ENCODE results near the gene ANGPTL4.
"Not testable (repeated sequence)": the region's sequence is repeated elsewhere in the genome, so short reads cannot be mapped to it uniquely, and the experiment has no call there.

Gene ANGPTL4

DNA sequence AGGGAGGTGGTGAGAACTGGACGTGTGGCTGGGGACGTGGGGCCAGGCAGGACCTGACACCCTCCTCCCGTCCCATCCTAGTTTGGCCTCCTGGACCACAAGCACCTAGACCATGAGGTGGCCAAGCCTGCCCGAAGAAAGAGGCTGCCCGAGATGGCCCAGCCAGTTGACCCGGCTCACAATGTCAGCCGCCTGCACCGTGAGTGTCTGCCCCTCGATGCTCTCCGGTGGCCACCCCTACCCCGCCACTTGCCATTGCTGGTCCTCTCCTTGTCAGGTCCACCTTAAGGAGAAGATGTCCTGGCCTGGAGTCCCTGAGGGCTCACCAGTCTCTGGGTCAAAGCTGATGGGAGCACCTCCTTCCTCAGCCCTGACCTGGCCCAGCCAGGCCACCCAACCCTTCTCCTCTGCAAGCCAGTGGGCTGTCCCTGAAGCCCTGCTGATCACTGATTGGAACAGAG, 2.2 kb downstream of the ANGPTL4 start:
- DNase-seq: no peak

DNA sequence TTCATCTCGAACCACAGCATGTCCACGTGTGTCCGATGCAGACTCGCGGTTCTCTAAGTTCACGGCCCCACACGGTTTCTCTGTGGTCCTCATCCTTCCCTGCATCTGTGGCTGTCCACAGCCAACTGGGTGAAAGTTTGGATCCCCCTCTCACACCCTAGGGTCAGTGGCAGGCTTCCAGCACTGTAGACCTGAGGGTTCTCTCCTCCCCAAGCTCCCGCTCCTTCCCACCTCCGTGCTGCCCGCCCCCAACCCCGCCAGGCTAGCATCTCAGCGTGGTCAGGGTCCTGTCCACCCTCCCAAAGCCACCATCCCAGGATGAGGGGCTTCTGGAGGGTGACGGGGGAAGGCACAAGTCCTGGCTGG, 3.0 kb downstream of the ANGPTL4 start:
- DNase-seq: no peak

DNA sequence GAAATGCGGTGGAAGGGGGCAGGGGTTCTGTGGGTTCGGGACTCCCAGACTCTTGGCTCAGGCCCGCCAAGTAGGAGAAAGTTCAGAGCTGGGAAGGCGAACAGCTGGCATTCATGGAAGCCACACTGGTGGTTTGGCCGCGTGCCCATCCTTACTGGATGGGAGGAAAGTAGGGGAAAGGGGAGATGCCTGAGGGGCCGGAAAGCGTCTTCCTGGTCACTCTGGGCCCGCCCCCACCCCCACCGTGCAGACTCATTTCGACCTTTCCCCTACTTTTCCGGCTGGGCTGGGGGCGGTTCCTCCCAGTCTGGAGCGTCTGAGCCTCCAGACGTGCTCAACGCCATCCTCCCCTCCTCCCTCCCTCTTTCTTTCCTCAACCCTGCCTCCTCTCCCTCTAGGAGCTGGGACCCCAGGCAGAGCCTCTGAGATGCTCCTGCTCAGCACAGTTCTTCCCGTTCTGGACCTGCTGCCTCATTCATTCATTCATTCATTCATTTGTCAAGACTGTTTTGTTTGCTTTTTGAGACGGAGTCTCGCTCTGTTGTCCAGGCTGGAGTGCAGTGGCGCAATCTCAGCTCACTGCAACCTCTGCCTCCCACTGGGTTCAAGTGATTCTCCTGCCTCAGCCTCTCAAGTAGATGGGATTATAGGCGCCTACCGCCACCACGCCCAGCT, 3.5 kb downstream of the ANGPTL4 start:
- no peak for DNase-seq

DNA sequence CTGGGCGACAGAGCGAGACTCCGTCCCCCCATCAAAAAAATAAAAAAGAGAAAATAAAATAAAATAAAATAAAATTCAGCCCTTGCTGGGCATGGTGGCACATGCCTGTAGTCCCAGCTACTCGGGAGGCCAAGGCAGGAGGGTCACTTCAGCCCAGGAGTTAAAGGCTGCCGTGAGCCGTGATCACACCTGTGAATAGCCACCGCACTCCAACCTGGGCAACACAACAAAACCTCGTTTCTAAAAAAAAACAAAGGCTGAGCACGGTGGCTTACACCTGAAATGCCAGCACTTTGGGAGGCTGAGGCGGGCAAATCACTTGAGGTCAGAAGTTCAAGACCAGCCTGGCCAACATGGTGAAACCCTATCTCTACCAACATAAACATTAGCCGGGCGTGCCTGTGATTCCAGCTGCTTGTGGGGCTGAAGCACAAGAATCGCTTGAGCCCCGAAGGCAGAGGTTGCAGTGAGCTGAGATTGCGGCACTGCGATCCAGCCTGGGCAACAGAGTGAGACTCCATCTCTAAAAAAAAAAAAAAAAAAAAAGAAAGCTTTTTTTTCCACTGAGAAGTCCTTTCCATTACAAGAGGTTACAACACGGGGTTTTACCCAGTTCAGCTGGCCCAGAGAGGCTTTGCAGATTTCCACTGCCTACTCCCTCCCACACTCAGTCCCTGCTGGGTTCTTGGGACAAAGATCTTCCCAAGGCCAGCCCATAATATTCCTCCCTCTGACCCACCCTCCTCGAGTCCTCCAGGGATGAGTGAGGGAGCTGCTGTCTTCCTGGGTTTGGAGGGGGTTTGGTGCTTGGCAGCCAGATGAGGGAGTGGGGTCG, 6.4 kb downstream of the ANGPTL4 start:
- no peak for DNase-seq

DNA sequence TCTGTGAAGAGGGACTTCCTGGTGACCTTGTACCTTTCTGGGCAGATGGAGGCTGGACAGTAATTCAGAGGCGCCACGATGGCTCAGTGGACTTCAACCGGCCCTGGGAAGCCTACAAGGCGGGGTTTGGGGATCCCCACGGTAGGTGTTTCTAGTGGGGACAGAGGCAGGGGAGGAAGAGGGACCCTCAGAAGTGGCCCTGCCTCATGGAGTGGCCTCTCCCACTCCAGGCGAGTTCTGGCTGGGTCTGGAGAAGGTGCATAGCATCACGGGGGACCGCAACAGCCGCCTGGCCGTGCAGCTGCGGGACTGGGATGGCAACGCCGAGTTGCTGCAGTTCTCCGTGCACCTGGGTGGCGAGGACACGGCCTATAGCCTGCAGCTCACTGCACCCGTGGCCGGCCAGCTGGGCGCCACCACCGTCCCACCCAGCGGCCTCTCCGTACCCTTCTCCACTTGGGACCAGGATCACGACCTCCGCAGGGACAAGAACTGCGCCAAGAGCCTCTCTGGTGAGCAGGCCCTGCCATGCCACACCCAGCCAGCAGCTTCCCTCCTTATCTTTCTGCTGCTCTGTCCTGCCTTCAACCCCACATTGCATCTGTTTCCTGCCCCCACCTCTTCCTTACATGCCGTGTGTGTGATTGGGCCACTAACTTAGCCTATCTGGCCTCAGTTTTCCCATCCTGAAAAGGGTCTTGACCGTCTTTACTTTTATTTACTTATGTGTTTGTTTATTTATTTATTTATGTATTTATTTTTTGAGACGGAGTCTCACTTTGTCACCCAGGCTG, 7.3 kb downstream of the ANGPTL4 start:
- DNase-seq: no peak

DNA sequence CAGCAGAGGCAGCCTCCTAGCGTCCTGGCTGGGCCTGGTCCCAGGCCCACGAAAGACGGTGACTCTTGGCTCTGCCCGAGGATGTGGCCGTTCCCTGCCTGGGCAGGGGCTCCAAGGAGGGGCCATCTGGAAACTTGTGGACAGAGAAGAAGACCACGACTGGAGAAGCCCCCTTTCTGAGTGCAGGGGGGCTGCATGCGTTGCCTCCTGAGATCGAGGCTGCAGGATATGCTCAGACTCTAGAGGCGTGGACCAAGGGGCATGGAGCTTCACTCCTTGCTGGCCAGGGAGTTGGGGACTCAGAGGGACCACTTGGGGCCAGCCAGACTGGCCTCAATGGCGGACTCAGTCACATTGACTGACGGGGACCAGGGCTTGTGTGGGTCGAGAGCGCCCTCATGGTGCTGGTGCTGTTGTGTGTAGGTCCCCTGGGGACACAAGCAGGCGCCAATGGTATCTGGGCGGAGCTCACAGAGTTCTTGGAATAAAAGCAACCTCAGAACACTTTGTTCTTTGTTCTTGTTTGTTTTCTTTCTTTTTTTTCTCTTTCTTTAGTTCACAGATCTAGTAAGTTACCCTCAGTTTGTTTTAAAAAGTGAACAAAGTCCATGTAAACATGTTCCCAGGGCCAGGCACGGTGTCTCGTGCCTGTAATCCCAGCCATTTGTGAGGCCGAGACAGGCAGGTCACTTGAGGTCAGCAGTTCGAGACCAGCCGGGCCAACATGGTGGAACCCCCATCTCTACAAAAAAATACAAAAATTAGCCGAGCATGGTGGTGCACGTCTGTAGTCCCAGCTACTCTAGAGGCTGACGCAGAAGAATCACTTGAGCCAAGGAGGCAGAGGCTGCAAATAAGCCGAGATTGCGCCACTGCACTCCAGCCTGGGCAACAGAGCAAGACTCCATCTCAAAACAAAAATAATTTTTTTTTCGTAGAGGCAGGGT, 10.2 kb downstream of the ANGPTL4 start:
- DNase-seq: no peak

DNA sequence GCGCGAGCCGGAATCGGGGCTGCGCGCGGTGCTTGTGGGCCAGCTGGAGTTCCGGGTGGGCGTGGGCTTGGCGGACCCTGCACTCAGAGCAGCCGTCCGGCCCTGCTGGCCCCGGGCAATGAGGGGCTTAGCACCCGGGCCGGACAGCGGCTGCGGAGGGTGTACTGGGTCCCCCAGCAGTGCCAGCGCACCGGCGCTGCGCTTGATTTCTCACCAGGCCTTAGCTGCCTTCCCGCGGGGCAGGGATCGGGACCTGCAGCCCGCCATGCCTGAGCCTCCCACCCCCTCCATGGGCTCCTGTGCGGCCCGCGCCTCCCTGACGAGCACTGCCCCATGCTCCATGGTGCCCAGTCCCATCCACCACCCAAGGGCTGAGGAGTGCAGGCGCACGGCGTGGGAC, 11.8 kb downstream of the ANGPTL4 start:
- DNase-seq: not testable (repeated sequence)

DNA sequence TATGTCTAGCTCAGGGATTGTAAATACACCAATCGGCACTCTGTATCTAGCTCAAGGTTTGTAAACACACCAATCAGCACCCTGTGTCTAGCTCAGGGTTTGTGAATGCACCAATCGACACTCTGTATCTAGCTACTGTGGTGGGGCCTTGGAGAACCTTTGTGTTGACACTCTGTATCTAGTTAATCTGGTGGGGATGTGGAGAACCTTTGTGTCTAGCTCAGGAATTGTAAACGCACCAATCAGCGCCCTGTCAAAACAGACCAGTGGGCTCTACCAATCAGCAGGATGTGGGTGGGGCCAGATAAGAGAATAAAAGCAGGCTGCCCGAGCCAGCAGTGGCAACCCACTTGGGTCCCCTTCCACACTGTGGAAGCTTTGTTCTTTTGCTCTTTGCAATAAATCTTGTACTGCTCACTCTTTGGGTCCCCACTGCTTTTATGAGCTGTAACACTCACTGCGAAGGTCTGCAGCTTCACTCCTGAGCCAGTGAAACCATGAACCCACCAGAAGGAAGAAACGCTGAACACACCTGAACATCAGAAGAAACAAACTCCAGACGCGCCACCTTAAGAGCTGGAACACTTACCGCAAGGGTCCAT, 12.5 kb downstream of the ANGPTL4 start:
- DNase-seq: not testable (repeated sequence)

DNA sequence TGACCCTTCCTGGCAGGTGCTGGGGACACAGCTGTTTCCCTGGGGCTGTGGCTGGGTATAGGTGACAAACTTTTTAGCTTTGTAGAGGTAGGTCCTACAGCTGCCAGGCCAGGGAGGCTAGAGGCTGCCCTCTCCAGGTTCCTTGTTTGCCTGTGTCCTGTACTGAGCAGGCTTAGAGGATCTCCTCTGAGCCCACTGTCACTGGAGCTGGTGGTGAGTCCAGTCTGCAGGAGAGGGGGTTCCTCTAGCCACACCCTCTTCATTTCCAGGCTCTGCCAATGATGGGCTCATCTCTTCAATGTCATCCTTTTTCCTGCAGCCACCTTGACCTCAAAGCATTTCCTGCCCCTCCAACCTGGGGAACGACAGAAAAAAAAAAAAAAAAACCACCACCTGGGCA, 13.6 kb downstream of the ANGPTL4 start:
- no peak for DNase-seq

DNA sequence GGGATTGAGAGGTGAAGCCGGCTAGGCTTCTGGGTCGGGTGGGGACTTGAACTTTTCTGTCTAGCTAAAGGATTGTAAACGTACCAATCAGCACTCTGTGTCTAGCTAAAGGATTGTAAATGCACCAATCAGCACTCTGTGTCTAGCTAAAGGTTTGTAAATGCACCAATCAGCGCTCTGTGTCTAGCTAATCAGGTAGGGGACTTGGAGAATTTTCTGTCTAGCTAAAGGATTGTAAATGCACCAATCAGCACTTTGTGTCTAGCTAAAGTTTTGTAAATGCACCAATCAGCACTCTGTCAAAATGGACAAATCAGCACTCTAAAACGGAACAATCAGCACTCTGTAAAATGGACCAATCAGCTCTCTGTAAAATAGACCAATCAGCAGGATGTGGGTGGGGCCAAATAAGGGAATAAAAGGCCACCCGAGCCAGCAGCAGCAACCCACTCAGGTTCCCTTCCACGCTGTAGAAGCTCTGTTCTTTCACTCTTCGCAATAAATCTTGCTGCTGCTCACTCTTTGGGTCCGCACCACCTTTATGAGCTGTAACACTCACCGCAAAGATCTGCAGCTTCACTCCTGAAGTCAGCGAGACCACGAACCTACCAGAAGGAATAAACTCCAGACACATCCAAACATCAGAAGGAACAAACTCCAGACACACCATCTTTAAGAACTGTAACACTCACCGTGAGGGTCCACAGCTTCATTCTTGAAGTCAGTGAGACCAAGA, 15.4 kb downstream of the ANGPTL4 start:
- not testable (repeated sequence) for DNase-seq

DNA sequence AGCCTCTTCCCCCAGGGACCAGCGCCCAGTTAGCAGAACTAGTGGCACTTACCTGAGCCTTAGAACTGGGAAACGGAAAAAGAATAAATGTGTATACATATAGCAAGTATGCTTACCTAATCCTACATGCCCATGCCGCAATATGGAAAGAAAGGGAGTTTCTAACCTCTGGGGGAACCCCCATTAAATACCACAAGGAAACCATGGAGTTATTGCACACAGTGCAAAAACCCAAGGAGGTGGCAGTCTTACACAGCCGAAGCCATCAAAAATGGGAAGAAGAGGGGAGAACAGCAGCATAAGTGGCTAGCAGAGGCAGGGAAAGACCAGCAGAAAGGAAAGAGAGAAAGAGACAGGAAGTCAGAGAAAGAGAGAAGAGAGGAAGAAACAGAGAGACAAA, 20.6 kb downstream of the ANGPTL4 start:
- not testable (repeated sequence) for DNase-seq

DNA sequence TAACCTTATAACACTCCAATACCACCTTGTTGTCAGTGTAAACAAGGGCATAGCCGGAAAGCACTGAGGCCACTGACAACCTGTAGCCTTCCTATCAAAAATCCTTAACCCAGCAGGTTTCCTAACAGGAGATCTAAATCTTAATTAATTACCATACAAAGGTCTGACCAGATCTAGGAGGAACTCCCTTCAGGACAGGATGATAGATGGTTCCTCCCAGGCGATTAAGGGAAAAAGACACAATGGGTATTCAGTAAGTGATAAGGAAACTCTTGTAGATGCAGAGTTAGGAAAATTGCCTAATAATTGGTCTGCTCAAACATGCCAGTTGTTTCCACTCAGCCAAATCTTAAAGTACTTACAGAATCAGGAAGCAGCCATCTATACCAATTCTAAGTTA, 21.1 kb downstream of the ANGPTL4 start:
- DNase-seq: not testable (repeated sequence)

DNA sequence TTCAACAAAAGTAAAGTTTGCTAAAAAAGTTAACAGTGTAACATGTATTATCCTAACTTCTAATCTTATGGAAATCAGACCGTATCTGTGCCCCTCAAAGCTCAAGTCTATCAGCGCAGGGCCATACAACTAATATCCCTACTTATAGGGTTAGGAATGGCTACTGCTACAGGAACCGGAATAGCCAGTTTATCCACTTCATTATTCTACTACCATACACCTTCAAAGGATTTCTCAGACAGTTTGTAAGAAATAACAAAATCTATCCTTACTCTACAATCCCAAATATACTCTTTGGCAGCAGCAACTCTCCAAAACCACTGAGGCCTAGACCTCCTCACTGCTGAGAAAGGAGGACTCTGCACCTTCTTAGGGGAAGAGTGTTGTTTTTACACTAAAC, 21.6 kb downstream of the ANGPTL4 start:
- not testable (repeated sequence) for DNase-seq

DNA sequence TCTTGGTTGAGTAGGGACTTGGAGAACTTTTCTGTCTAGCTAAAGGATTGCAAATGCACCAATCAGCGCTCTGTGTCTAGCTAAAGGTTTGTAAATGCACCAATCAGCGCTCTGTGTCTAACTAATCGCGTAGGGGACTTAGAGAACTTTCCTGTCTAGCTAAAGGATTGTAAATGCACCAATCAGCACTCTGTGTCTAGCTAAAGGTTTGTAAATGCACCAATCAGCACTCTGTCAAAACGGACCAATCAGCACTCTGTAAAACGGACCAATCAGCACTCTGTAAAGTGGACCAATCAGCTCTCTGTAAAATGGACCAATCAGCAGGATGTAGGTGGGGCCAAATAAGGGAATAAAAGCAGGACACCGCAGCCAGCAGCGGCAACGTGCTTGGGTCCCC, 22.5 kb downstream of the ANGPTL4 start:
- DNase-seq: not testable (repeated sequence)

DNA sequence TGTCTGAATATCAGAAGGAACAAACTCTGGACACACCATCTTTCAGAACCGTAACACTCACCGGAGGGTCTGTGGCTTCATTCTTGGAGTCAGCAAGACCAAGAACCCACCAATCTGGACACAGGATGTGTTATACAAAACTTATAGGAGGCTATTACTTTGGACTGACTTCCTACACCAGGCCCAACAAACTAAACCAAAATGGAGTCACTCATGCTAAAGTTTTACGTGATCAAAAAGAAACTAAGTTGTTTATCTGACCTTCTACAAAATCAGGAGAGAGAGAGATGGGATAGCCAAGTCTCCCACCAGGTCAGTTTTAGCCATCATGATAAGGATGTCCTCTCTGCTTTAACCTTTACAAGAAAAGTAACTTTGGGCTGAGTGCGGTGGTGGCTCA, 23.0 kb downstream of the ANGPTL4 start:
- no peak for DNase-seq

DNA sequence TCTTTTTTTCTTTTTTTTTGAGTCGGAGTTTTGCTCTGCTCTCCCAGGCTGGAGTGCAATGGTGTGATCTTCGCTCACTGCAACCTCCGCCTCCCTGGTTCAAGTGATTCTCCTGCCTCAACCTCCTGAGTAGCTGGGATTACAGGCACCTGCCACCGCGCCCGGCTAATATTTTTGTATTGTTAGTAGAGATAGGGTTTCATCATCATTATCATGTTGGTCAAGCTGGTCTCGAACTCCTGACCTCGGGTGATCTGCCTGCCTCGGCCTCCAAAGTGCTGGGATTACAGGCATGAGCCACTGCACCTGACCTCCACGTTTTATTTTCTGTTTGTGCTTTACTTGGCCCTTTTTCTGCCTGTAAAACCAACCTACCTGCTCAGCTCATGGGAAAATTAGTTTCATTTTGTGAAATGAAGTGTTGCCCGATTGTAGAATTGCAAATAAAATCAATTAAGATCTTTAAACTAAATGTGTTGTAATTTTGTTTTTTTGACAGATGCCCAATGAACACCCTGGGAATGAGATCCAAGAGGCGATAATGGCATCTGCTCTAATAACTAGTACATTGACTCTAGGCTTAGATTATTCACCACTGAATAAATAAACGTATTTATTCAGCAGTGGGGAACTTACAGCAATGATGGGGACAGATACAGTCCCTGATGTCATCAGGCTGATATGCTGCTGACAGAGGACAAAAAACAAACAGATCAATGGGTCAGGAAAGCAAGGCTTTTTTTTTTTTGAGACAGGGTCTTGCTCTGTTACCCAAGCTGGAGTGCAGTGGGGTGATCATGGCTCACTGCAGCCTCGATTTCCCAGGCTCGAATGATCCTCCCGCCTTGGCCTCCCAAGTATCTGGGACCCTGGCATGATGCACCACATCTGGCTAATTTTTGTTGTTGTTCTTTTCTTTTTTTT, 24.0 kb downstream of the ANGPTL4 start:
- DNase-seq: no peak

DNA sequence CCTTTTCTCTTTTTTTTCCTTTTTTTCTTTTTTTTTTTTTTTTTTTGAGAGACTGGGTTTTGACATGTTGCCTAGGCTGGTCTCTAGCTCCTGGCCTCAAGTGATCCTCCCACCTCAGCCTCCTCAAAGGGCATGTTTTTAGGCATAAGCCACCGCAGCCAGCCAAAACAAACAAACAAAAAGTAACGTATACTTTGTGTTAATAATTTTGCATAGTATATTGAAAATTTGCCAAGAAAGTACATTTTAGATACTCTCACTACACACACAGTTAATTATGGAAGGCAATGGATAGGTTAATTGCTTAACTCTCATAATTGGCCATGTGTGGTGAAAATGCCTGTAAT, 24.6 kb downstream of the ANGPTL4 start:
- DNase-seq: no peak

DNA sequence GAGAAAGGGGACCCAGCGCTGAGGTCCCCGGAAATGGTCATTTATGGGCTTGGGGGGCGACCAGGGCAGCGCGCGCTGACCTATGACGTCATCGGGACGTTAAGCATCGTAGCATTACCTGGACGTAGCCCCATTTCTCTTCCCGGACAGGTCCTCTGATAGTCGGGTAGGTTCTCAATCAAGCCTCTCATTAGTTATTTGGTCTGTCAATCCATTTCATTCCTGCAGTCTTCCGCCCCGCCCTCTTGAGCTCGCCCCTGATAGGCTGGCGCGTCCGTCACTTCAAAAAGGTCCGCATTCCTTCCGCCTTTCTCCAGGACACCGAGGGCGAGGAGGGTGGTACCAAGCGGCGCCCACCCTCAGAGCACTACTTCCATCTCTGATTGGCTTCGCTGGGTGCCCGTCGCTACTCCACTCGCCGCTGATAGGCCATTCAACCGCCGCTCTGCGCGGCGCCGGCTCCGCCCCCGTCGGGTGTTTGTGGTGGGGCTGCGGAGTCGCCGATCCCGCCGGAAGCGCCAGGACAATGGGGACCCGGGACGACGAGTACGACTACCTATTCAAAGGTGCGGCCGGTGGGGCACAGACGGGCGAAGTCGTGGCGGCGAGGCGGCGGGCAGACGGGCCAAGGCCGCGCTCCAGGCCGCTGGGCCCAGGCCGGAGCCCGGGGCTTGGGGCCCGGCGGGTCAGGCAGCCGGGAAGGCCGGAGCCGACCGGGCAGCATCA, 26.1 kb downstream of the ANGPTL4 start, which contains the start of gene RAB11B:
RAB11B (plus strand) TSS at position 470 of the 726 bp plus-strand sequence; CDS start at position 527, 57 bp downstream.
- peak; percentile 92 to 96 (median 95) for DNase-seq

DNA sequence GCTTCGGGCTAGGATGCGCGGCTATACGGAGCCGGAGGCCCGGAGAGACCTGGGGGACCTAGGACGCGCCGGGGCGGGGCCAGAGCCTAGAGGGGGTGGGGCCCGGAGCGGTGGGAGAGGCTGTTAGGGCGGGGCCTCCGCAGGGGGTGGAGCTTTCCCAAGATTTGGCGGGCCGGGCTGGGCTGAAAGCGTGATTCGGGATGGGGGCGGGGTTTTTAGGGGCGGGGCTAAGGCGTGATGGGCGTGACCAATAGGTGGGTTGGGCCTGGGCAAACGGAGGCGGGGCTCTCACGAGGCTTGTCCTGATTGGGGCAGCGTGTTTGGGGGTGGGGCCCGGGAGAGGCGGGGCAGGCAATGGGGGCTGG, 26.6 kb downstream of the ANGPTL4 start:
- peak; percentile 72 to 89 (median 78) for DNase-seq

Measured in activated CD4-positive, CD25-positive, alpha-beta regulatory T cell (primary cell).